Epithelial cell of prostate (primary cell): ENCODE measurements around the gene CAV1.

ENCODE experiments used
- DNase-seq: peaks from one replicate; pipeline ENCODE4 v3.0.0-alpha.2; 2011; ENCODE audit warnings: low read depth, low spot score
- H3K27ac ChIP-seq: fragments of 450-650 bp; 2 replicates; pipeline ENCODE4 v1.5.1; 2017; ENCODE audit warnings: mild to moderate bottlenecking

Gene CAV1

DNA sequence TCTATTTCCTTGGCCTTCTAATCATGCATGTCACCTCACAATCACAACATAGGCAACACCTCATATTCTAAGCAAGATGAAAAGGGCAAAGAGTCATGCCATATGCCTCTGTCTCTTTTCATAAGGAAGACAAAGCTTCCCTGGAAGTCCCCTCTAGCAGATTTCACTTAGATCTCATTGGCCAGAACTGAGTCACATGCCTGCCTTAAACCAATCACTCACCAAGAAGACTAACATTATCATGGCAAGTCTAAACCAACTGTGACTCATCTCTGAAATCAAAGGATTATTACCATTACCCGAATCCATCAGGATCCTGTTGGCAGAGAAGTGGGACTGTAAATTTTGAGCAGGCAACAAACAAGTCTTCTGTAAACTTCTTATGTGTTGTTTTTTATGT lies 27.8 kb downstream of the CAV1 start:
- H3K27ac ChIP-seq, result no peak overlapping the region
- peak; percentile 45 for DNase-seq

DNA sequence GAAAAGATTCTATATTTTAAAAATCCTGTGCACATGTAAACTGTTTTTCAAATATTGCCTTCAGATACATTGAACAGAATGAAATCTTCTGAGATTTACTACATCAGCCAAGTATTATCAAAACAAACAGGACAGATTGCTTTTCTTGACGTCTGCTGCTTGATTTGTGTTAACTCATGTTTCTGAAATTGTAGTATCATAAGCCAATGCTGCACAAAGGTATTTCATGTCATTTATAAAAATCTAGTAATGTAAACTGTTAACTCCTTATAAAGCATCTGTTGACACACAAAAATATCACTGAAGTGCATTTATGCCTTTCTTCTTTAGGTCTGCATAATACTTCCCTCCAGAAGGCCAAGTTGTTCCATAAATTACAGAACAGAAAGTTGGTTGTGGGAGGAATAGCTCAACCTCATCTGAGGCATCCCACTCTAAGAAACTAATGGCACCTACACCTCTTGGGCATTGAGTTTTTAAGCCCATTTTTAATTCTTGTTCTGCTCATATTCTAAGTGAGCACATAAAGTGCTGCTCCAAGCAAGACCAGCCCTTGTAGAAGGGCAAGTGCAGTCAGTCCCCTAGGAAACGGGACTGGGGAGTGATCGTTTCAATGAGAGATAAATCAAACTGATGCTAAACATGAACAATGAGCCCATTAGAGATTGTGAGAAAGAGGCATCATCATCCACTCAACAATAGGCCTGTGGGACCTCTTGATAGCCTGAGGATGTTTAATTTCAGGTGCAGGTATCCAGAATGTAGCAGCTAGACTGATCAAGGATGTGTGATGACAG lies 28.5 kb downstream of the CAV1 start:
- DNase-seq, result no peak
- peak overlapping the region; percentile 34 for H3K27ac ChIP-seq

DNA sequence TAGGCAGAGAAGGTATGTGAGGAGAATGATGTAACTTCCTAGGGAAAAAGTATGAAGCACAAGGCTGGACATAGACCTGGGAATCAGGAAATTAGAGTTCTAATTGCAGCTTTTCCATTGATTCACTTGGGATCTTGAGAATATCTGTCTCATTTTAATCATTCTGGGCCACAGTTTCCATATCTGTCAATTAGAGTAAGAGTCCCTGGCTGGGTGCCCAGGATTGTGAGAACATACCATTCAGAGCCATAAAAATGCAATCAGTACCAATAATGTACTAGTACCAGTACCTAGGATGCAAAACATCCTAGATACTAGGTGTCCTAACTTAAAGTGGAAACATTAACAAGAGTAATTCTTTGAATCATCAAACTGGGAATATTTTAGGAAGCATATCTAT lies 29.6 kb downstream of the CAV1 start:
- no peak for DNase-seq
- peak overlapping the region; percentile 34 for H3K27ac ChIP-seq

DNA sequence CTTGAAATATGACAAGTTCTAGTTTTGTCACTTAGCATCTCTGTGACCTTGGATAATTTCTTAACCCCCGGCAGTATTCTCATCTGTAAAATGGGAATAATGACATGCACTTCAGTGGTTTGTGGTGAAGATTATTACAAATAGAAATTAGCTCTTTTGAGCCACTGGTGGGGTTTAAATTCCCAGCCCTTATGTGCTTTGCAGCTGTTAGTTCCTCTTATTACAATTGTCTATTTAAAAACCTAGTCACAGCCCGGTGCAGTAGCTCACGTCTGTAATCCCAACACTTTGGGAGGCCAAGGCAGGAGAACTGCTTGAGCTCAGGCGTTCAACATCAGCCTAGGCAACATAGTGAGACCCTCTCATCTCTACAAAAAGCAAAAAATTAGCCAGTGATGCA lies 30.1 kb downstream of the CAV1 start:
- DNase-seq, result no peak
- H3K27ac ChIP-seq, result peak overlapping the region; percentile 34

DNA sequence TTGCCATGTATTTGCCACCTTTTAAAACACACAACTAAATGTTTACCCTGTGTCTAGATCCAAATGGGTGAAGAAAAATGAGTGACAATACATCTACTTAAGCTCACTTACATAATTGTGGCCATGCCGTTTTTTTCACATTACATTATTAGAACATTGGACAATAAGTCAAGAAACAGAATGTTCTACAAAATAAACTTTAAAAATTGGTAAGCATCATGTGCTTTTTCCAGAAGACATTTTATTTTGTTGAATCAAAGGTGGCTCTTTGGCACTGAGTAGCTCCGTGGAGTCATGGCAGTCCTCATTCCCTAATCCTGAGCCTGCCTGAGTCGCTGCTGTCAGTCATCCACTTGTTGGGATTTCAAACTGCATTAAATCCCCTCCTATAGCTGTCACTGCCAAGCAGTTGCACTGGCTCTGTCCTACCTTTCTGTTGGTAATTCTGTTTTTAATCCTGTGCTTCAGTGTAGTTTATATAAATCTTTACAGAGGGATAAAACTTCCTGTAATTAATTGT lies 32.3 kb downstream of the CAV1 start:
- no peak overlapping the region for H3K27ac ChIP-seq

DNA sequence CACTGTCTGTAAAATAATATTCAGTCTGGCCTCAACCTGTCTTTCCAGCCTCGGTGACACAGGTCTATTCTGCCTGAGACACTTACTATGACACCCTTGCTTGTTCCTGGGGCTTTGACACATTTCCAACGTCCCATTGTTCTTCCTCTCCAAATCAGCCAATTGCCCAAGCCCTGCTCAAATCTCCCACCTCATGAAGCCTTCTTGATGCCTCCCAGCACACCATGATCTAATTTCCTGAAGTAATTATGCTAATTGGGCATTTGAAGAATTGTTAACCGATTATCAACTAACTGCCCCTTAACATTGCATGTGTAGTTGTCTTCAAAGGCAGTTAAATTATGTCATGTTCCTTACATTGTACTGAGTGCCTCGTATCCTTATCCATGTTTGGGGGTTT lies 33.1 kb downstream of the CAV1 start:
- H3K27ac ChIP-seq, result no peak overlapping the region
- no peak for DNase-seq

More for the DNA sequence above, 32.3 kb downstream of the CAV1 start:
- DNase-seq, result no peak

DNA sequence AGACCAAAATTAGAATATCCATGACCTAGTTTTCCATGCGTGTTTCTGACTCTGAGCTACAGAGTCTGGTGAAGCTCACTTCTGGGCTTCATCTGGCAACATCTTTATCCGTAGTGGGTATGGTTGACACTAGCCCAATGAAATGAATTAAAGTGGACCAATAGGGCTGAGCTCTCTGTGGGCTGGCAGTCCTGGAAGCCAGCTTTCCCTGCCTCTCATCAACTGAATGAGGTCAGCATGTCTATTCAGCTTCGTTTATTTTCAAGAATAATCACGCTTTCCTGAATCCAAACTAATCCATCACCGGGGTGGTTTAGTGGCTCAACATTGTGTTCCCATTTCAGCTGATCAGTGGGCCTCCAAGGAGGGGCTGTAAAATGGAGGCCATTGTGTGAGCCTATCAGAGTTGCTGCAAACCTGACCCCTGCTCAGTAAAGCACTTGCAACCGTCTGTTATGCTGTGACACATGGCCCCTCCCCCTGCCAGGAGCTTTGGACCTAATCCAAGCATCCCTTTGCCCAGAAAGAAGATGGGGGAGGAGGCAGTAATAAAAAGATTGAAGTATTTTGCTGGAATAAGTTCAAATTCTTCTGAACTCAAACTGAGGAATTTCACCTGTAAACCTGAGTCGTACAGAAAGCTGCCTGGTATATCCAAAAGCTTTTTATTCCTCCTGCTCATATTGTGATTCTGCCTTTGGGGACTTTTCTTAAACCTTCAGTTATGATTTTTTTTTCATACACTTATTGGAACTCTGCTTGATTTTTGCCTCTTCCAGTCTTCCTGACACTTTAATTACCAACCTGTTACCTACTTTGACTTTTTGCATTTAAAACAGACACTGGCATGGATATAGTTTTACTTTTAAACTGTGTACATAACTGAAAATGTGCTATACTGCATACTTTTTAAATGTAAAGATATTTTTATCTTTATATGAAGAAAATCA lies 35.5 kb downstream of the CAV1 start:
- no peak overlapping the region for H3K27ac ChIP-seq
- DNase-seq, result no peak

DNA sequence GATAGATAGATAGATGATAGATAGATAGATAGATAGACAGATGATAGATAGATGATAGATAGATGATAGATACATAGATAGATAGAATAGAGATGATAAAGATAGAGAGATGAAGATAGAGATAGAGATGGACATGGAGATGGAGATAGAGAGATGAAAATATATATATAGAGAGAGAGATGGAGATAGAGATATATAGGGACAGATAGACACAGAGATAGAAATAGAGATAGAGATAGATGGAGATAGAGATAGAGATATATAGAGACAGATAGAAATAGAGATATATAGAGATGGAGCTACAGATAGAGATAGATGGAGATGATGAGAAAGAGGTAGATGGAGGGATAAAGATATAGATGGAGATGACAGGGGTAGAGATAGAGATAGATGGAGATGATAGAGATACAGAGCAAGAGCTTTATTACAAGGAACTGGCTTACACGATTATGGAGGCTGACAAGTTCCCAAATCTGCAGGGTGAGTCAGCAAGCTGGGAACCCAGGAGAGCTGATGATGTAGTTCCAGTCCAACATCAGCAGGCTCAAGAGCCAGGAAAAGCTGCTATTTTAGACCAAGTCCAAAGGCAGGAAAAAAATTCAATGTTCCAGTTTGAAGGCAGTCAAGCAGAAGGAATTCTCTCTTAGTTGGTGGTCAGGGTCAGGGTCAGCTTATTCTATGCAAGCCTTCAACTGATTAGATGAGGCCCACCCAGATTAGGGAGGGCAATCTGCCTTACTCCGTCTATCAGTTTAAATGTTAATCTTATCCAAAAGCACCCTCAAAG lies 37.1 kb downstream of the CAV1 start:
- no peak overlapping the region for H3K27ac ChIP-seq
- no peak for DNase-seq

DNA sequence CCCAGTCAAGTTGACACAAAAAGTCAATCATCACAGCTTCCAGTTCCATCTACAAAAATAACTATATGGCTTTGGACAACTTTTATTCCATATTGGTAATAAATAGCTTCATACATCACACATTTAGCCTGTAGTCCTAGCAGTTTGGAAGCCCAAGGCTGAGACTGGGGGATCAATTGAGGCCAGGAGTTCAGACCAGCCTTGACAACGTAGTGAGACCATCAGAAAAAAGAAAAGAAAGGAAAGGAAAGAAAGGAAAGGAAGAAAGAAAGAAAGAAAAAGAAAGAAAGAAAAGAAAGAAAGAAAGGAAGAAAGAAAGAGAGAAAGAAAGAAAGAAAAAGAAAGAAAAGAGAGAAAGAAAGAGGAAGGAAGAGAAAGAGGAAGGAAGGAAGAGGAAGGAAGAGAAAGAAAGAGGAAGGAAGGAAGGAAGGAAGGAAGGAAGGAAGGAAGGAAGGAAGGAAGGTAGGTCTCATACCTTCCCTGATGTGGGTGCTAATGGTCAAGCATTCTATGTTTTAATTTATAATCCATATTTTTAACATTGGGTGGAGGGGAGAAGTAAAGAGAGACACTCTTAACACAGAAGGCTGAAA lies 37.8 kb downstream of the CAV1 start:
- H3K27ac ChIP-seq, result no peak overlapping the region
- no peak for DNase-seq

DNA sequence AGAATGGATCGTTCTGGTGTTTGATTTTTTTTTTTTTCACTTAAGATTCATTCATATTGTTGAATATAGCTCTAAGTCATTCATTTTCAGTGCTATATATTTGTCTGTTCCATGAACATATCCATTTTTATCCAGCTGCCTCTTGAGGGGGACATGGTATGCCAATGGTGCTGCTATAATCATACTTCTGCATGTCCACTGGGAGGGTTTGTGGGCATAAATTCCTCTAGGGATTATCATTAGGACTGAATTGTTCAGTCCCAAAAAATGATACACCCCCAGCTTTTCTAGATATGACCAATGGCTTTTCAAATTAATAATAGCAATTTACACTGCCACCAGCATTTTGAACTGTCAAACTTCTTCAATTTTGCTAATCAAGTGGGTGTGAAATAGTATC lies 41.1 kb downstream of the CAV1 start:
- no peak for DNase-seq
- H3K27ac ChIP-seq, result no peak overlapping the region

DNA sequence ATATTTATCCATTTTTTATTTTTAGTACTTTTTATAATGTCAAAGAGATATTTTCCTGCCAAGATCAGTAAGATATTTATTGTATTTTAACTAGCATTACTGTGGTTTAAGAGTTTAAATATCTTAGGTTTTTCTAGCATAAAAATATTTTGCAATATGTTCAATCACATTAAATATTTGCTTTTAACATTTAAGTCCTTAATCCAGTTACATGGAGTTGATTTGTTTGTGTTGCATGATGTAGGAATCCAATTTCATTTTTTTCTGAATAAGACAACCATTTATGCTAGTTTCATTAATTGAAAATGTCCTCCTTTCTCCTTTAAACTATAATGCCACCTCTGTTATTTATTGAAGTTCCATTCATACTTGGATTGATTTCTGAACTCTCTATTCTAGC lies 41.8 kb downstream of the CAV1 start:
- H3K27ac ChIP-seq, result no peak overlapping the region
- no peak for DNase-seq

DNA sequence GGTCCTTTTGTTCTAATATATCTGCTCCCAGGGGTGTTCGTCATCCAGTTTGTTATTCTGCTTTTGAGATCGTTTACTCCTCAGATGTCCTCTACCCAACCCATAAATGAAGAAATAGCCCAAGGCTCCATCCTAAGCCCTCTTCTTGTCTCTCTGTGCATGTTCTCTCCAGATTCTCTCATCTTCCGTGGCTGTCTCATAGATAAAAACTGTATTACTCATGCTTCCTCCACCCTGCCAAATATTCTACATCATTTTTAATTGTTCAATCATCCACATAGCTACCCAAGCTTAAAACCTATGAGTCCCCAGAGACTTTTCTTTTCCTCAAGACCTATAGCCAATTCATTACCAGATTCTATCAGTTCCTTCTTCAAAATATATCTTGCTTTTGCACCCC lies 44.9 kb downstream of the CAV1 start:
- peak overlapping the region; percentile 69 for H3K27ac ChIP-seq

DNA sequence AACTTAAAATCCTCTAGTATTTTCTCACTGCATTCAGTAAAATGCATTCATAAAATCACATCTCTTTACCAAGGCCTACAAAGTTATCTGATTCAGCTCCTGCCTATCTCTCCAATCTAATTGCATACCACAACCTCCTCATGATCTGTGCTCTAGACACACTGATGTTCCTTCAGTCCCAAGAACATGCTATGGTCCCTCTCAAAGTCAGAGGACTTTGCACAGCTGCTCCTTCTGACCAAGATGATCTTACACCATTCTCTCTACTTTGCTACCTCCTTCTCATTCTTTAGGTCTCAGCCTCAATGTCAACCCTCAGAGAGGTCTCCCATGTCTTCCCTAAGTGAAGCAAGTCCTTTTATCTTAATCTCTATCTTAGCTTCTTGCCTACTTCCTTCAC lies 45.5 kb downstream of the CAV1 start:
- DNase-seq, result no peak
- peak overlapping the region; percentile 69 for H3K27ac ChIP-seq

More for the DNA sequence above, 44.9 kb downstream of the CAV1 start:
- DNase-seq, result peak; percentile 63

DNA sequence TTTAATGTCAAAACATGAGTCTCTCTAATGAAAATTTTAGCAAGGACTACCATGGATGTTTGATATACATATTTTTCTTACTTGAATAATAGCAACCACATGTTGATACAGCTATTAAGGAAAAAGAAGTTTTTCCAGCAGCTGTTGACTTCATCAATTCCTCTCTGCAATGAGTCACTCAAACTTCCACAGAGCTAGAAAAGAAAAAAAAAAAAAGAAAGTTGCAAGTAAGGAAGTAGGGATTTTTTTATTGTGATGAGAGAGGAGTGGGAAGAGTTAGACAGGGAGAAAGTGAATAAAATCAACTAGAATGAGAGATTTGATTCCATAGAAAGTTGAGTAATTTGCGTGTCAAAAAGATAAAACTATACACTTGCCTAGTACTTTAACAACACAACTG lies 46.2 kb downstream of the CAV1 start:
- H3K27ac ChIP-seq, result peak overlapping the region; percentile 69
- no peak for DNase-seq

DNA sequence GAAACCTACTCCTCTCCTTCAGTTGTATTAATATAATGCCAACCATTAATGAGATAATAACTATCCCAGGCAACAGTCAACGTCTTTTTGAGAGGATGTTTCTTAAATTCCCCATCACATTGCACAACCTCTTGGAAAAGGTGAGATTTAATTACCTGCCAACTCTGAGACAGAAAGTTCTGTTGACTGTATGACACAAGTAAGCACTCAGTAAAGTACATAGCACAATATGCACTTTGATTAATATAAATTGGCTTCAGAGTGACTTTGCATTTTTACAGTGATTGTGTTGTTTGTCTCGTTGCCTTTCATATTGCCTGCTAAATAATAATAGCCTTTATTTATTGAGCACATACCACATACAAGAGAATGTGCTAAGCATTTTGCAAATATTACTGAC lies 46.7 kb downstream of the CAV1 start:
- peak overlapping the region; percentile 69 for H3K27ac ChIP-seq
- DNase-seq, result peak; percentile 48

DNA sequence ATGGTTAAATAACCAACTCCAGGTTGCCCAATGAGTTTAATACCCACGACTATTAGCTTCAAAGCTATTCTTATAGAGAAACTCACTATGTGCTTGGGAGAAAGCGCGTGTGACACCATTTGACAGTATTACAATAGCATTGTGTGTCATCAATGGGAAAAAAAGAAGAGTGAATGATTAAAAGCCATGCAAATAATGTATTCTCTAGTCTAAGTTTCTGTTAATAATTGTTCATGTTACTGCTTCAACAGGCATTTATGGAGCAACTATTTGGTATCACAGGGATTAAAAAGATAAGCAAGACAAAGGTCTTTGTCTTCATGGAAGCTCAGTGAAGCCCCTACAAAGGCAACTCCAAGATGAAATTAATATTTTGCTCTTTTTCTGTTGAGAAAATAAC lies 47.2 kb downstream of the CAV1 start:
- DNase-seq, result no peak
- peak overlapping the region; percentile 69 for H3K27ac ChIP-seq

DNA sequence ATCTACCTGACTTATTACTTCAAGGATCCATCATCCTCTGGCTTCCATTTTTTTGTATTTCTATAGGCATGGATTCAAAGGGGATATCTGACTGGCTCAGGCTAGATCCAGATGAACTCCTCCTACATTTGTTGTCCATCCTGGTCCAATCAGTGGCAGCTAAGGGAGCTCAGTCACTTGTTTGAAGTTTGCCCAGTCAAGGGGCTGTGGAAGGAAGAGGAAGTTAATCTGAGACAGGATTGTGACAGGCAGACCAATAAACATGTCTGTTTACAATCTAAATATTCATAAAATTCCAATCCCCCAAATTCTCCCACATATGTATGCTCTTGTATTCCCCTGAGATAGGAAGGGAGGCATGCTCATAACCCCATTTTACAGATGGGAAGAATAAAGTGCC lies 48.7 kb downstream of the CAV1 start:
- no peak for DNase-seq
- no peak overlapping the region for H3K27ac ChIP-seq

DNA sequence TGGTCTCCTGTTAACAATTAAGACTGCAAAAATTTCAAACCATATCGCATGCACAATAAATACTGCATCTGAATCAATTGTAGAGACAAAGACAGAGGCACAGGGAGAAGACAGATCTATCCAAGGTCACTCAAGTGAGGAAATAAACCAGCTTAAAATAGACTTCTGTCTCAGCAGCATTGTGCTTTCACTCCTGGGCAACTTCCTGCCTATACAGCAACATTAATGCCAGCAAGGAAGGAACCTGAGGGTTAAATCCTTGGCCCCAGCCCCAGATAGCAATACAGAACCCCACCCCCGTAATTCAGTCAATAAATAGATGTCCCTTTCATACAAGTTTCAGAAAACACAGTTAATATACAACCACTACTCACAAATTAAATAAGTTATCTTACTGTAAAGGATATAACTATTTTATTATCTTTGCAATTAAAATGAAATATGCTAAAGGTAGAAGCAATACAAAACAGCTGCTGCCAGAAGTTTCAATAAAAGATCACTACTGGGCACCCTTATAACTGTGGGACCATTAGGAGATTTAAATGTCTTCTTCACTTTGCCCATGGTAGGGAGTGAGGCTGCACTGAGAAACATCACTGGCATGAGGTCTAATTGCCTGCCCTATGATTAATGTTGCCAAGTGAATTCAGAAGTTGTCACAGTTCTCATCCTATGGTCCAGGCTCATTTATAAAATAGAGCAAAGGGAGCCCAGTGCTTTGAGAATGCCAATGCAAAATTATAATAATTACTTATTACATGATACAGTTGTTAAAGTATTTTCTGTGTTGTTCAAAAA lies 49.4 kb downstream of the CAV1 start:
- no peak overlapping the region for H3K27ac ChIP-seq
- DNase-seq, result no peak

DNA sequence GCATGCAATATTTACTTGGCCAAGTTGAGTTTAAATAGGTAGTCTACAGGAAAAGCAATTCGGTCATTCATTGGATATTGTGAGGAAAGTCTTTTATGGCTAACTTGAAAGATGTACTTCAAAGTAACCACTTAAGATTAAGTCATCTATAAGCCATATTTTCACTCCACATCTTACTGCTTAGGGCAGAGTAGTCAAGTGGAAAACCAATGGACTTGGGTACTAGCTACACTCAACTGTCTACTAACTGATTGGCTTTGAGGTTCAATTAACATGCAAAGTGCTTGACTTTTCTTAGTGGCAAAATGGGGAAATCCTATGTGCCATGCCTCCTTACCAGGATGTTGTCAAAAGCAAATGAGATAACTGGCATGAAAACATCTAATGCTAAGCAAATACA lies 51.0 kb downstream of the CAV1 start:
- H3K27ac ChIP-seq, result no peak overlapping the region
- no peak for DNase-seq
